GM23338 (cell line): ENCODE data around the gene RSPH6A.

Source experiments
- CREB1 ChIP-seq: fragments of 250-450 bp; sonication (Bioruptor Pico); IDR thresholded peaks from 2 replicates; pipeline ENCODE4 v1.5.0; 2020; ENCODE audit warnings: low read depth, mild to moderate bottlenecking, moderate library complexity
- CTCF ChIP-seq, 2 experiments: fragments of 200-600 bp in 1 of 2; sonication (generic) in 1 of 2; conservative IDR thresholded peaks; 2 replicates each; pipeline versions ENCODE4 v1.5.1 to v1.6.1; 2016 to 2017; ENCODE audit warnings: antibody characterized with exemption in 2 of 2, low read depth in 2 of 2, mild to moderate bottlenecking in 2 of 2, moderate library complexity in 1 of 2
- EZH2 ChIP-seq: fragments of 200-600 bp; sonication (generic); IDR thresholded peaks from one replicate; pipeline ENCODE4 v1.8.0; 2017; ENCODE audit warnings: antibody characterized with exemption, mild to moderate bottlenecking, low read depth; ENCODE audit not compliant: unreplicated experiment
- EZH2phosphoT487 ChIP-seq: fragments of 200-600 bp; sonication (generic); IDR thresholded peaks from one replicate; pipeline ENCODE4 v1.8.1; 2018; ENCODE audit warnings: antibody characterized with exemption; ENCODE audit not compliant: unreplicated experiment
- TF ChIP-seq, protein P1 (sequence below): IDR thresholded peaks from one replicate; pipeline ENCODE4 v1.6.1; 2018; ENCODE audit warnings: antibody characterized with exemption; ENCODE audit not compliant: unreplicated experiment

GRCh38 chr19:45758921-45759320 is 56.2 kb downstream of the RSPH6A start:
- TF ChIP-seq CTCF (conservative IDR thresholded peaks at IDR 0.05; ENCODE audit: low read depth in 2 of 2) (no peak), EZH2 (no peak), CREB1 (CRISPR knock-in tag) (no peak), EZH2phosphoT487 (no peak)
- TF ChIP-seq, protein P1, sequence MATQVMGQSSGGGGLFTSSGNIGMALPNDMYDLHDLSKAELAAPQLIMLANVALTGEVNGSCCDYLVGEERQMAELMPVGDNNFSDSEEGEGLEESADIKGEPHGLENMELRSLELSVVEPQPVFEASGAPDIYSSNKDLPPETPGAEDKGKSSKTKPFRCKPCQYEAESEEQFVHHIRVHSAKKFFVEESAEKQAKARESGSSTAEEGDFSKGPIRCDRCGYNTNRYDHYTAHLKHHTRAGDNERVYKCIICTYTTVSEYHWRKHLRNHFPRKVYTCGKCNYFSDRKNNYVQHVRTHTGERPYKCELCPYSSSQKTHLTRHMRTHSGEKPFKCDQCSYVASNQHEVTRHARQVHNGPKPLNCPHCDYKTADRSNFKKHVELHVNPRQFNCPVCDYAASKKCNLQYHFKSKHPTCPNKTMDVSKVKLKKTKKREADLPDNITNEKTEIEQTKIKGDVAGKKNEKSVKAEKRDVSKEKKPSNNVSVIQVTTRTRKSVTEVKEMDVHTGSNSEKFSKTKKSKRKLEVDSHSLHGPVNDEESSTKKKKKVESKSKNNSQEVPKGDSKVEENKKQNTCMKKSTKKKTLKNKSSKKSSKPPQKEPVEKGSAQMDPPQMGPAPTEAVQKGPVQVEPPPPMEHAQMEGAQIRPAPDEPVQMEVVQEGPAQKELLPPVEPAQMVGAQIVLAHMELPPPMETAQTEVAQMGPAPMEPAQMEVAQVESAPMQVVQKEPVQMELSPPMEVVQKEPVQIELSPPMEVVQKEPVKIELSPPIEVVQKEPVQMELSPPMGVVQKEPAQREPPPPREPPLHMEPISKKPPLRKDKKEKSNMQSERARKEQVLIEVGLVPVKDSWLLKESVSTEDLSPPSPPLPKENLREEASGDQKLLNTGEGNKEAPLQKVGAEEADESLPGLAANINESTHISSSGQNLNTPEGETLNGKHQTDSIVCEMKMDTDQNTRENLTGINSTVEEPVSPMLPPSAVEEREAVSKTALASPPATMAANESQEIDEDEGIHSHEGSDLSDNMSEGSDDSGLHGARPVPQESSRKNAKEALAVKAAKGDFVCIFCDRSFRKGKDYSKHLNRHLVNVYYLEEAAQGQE: no peak
